GM21381 (cell line): ENCODE data around the gene DDX20.

ENCODE experiments used
- ATAC-seq: cut with Tn5 transposase; IDR thresholded peaks from one replicate; pipeline ENCODE4 v1.9.1; 2021; ENCODE audit warnings: mild to moderate bottlenecking, moderate library complexity; ENCODE audit not compliant: unreplicated experiment

The DDX20 gene, protein sequence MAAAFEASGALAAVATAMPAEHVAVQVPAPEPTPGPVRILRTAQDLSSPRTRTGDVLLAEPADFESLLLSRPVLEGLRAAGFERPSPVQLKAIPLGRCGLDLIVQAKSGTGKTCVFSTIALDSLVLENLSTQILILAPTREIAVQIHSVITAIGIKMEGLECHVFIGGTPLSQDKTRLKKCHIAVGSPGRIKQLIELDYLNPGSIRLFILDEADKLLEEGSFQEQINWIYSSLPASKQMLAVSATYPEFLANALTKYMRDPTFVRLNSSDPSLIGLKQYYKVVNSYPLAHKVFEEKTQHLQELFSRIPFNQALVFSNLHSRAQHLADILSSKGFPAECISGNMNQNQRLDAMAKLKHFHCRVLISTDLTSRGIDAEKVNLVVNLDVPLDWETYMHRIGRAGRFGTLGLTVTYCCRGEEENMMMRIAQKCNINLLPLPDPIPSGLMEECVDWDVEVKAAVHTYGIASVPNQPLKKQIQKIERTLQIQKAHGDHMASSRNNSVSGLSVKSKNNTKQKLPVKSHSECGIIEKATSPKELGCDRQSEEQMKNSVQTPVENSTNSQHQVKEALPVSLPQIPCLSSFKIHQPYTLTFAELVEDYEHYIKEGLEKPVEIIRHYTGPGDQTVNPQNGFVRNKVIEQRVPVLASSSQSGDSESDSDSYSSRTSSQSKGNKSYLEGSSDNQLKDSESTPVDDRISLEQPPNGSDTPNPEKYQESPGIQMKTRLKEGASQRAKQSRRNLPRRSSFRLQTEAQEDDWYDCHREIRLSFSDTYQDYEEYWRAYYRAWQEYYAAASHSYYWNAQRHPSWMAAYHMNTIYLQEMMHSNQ

DNA sequence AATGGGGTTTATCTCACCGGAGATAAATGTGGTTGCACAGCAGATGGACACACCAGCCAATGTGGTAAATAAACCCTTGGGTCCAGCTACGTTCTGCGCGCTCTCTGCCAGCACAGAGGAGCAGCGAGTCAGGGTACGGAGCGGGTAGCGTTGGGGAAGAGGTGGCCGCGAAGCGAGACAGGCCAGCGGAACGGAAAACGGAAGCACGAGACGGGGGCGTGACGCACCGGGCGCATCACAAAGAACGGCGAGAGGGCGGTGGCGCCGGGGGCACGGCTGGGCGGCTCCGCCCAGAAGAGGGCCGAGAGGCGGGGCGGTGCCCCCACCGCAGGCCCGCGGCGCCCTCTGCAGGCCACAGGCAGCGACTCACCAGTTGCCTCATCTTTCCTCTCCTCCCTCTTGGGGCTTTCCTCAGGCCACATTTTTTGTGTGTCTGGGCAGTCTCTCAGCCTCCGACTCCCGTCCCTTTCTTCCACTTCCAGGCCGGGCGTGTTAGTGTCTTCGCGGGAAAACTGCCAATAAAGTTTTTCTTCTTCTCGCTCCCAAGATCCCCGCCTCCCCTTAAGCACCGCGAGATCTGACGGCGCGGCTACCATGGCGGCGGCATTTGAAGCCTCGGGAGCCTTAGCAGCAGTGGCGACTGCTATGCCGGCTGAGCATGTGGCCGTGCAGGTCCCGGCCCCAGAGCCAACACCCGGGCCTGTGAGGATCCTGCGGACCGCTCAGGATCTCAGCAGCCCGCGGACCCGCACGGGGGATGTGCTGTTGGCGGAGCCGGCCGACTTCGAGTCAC is at the start of gene DDX20:
TSS of gene DDX20 (plus strand) at position 571 of the 793 bp plus-strand sequence. CDS start at position 595, 24 bp downstream.
- peak; percentile 92 for ATAC-seq

DNA sequence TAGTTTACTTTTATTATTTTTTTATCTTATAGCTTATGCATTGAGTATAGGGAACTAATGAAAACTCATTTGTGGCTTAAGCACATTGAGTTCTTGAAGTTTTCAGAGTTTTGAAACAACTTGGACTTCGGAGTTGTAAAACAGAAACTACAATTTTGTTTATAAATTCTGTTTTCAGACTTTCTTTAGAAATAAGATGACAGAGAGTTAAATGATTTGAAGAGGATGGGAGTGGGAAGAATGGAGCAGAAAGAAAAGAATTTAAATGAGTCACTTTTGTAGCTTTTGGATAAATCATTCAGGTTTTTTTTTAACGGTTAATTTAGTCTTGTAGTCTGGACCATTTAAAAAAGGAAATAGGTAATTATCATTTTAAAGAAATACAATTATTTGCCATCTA is 48.8 kb upstream of the DDX20 start:
- ATAC-seq: no peak

DNA sequence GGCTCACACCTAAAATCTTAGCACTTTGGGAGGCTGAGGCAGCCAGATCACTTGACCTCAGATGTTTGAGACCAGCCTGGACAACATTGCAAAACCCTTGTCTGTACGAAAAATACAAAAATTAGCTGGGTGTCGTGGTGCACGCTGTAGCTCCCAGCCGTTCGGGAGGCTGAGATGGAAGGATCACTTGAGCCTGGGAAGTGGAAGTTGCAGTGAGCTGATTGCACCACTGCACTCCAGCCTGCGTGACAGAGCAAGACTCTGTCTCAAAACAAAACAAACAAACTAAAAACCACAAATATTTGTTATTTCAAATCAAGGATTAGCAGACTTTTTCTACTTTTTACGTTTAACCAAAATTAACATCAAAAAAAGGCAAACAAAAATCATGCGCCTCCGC is 47.8 kb upstream of the DDX20 start:
- no peak for ATAC-seq

DNA sequence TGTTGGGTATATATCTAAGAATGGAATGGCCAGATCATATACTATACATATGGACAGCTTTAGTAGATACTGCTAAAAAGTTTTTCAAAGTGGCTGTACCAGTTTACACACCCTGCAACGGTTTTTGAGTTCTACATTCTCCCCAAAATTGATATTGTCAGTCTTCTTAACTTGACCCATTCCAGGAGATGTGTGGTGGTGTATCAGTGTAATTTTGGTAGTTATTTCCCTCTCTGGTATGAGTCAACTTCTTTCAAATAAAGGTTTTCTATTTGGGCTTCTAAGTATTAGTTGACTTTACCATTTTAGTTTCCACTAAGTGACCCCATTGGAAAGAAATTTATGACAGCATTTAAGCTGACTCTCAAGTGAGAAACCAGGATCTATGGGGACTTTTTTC is 45.7 kb upstream of the DDX20 start:
- ATAC-seq: no peak

DNA sequence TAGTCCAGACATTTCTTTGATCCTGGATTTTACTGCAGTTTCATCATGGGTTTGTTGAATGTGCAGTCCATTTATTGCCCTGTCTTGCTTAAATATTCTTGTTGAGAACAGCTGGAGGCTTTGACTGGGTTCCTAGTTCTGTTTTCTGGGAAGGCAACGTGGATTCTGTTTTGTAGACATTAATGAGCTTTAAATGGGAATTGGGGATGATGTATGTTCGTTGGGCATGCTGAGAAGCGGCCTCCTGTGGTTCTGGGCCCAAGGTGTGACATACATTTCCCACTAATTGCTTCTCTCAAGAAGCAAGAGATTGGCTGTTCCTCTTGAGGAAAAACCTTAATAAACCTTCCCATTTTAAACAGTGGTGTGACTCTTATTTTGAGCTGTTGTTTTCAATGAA is 39.4 kb upstream of the DDX20 start:
- ATAC-seq: no peak

DNA sequence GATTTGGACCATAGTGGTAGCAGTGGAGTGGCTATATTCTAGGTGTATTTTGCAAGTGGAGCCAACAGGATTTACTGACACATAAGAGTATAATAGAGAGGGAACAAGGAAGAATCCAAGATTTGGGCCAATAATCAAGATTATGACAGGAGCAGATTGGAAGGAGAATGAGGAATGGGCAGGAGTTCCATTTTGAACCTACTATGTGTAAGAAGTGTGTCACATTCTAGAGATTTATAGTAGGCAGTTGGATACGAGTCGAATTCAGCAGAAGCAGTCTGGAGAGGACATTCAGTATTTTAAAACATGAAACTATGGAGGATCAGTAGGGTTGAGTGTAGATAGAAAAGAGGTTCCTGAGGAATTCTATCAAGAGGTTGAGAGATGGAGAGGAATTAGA is 38.3 kb upstream of the DDX20 start:
- no peak for ATAC-seq

DNA sequence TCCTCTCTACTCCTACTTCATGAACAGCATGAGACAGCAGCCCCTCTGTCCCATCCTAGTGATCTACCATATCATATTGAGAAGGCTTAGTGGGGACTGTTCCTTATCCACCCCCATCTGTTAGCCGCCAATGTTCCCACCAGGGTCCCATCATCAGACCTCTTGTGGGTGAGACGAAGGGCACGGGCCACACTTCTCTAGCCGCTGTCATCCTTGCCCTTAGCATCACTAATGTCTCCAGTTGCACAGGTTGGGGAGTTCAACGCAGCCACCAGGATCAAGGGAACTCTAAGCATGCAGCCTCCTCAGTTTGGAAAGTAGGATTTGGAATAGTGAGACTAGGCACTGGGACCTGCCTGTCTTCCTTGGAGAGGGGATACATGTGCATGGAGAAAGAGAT is 36.6 kb upstream of the DDX20 start:
- no peak for ATAC-seq

DNA sequence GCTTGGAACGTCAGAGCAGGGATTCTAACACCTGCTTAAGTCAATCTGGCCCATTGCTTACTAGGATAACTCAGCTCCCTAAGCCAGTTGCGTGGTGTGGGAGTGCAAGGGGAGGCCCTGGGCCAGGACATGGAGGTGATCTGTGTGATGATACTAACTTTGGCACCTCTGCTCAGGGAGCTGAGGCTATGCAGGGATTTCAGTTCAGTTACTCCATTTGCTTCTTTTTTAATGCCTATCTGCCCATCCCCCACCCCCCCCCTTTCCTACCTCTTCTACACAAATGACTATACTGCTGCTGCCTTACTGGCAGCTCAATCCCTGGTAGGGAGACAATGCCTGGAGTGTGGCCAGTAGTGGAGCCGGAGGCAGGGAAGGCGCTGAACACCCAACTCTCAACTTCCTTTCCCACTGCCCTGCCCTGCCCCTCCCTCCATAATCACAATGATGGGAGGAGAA is 36.0 kb upstream of the DDX20 start:
- ATAC-seq: no peak

DNA sequence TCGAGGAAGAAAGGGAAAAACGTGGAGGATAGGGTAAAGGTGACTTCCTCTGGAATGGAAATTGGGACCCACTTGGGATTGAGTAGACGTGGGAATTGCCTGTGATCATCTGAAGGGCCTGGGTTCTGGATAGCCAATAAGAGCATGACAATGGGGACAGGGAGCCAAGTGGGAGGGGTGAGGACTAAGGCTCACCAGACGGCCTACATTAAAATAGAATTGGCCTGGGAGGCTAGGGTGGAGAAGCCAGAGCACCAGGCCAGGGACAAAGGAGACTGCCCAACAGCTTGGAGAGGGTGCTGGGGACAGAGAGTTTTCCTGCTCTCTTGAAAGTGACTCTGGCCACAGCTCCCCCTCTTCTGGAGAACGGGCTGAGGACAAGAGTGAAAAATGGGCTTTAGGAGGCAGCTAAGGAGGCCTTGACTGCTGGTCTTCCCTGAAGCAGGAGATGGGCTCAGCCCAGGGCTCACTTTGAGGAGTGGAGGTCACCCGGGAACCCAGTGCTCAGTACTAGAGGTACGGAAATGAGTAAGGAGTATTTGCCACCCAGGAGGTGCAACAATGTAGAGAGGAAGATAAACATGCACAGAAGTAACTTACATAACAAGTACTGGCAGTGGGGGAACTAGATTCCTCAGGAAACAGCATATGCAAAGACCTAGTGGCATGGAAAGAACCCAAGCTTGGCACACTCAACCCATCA is 35.3 kb upstream of the DDX20 start:
- no peak for ATAC-seq

DNA sequence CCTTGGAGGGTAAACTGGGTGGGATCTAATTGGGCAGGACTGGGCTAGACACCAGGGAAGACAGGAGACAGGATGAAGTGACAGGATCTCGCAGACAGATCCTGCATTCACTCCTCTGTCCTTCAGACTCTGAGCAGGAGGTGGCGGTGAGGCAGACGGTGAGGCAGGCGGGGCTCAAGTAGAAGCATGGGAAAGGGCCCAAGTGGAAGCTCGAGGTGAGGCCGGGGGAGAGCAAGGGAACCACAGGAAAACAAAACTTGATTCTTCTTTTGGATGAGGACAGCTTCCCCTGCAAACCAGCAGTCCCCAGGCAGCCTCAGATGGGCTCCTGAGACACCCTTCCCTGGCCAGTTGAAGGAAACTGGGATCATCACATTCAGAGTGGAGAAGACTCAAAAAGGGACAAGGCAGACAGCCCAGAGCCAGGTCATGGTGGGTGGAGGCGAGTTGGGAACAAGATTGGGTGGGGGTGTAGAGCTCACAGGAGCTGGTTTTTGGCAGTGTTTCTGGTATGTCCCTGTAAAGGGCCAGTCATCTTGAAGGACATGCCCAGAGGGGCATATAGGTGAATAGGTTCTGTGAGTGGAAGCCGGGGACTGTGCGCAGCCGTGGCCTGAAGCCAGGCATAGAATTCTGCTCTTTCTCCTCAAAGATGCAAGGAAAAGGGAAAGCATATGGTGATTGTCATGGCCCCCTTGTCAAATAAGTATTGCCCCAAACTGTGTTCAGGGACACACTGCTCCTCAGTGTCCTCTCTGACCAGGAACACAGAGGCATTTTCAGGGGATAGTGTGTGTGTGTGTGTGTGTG is 34.5 kb upstream of the DDX20 start:
- no peak for ATAC-seq

DNA sequence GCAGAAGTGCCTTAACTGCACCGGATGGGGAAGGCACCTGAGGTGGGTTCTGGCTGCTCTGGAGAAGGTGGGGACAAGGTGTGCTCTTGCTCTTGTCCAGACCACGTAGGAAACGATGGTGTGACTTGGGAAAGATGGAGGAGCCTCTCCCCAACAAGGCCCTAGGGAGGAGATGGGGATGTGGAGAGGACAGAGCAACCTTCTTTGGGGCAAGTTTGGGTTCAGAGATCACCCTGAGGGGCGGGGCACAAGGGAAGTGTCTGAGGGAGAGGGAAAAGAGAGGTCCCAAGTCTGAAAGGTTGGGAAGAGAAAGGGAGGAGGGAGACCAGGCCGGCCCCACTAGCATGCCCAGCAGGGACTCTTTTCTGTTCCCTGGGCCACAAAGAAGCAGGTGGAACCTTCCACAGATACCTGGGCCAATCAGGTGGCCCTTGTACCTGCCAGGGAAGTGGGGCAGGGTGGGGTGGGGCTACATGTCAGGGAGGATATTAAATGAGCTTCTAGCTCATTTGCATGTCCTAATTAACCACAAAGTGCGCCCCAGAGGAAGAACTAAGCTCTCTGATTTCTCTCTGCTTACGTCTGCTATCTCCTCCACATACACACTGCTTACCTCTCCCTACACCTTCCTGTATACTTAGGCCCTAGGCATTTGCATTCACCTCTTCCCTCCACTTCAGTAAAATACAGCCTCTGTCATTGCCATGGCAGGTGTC is 32.5 kb upstream of the DDX20 start:
- no peak for ATAC-seq

DNA sequence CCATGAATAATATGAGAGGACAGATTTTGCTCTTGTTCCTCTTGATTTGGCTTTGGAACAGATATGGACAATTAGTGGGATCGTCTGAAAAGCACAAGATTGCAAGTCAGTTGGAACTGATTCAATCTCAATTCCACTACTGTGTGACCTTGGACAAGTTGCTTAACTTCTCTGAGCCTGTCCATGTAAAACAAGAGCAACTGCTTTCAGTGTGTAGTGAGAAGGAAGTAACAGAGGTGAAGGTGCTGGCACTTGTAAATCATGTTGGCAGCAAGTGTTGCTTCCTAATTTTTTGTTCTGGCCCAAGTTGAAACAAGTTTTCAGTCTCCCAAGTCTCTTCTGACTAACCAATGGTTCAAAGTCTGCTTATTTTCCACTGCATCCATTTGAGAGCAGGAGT is 31.8 kb upstream of the DDX20 start:
- ATAC-seq: no peak

DNA sequence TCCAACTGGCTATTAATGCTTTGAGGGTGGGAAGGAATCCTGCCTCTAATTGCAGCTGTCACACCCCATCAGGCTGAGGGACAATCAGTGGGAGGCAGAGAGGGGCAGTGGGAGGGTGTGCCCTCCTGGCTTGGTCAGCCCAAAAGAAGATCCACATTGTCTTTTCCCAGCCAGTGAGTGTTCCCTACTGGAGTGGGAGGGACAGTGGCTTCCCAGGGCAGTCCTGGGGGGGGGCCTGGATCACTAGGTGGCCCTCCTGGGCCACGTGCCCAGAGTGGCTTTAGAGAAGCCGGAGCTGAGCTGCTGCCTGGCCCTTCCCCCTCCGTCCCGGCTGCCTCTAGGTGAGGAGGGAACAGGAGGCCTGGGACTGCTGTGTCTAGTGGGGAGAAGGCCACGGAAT is 30.5 kb upstream of the DDX20 start:
- ATAC-seq: no peak

DNA sequence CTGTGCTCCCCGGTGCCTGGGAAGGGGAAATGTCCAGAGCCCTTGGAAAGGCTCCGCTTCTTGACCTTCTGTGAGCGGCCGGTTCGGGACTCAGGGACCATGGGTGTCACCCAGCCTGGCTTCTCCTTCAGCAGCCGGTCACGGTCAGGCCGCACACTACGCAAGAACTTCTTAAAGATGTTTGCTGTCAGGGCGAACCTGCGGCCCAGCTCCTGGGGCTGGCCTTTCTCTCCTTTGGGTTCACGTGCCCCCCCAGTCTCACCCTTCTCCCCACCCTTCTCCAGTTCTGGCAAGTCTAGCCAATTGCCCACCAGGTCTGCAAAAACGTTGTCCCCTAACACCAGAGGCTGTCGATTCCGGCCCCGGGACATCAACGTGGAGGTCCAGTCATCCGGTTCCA is 28.6 kb upstream of the DDX20 start:
- no peak for ATAC-seq

DNA sequence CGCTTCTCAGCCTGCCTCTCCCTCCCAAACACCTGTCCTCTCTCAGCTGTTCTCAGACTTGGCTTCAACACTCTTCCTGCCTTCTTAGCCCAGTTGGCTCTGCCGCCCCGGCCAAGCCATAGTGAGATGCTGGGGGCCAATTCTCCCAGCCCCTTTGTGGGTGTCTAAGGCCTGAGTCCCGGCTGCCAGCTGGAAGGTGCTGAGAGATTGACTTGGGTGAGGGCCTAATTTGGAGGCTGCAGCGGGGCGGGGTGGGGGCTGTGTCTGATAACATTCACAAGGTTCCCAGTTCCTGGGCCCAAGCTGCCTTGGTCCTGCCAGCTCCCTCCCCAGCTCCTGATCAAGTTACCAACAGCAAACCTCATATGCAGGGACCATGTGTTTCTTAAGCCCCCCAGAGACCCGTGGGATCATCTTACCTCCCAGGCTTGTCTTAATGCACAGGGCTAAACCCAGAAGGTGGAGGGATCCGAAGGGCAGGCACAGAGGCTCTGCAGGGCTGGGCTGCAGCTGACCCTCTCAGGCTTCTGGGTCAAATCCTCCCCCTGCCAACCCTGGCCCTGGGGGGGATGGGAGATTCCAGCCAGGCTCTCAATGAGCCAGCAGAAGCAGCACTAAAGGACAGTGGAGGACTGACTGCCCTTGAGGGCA is 26.3 kb upstream of the DDX20 start:
- no peak for ATAC-seq

DNA sequence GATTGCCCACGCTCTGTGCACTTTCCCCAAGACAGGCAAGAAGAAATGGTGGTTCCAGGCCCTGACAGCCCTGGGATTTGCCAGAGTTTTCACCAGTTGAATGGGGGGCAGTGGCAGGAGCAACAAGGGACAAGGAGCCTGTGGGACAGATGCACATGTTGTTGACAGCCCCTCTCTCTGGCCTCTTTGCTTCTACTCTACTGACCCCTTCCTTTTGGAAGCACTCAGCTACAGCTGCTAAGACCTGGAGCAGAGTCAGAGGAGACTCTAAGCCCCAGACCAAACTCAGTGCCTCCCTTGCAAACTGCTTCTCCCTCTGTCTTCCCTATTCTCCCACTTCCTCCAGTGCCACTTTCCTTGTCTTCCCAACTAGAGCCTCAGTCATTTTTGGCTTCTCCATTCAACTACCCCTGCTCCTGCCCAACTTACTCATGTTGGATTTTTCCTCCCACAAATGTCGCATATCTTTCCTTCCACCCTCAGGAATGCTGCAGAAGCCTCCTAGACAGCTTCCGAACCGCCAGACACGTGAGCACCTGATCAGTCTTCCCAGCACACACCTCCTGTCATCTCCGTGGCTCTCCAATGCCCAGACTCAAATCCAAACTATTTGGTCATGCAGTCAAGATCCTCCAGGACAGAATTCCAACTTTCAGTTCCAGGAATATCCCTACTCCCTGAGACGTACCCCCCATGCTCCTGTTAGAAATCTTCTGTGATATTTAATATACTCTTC is 25.6 kb upstream of the DDX20 start:
- ATAC-seq: no peak

DNA sequence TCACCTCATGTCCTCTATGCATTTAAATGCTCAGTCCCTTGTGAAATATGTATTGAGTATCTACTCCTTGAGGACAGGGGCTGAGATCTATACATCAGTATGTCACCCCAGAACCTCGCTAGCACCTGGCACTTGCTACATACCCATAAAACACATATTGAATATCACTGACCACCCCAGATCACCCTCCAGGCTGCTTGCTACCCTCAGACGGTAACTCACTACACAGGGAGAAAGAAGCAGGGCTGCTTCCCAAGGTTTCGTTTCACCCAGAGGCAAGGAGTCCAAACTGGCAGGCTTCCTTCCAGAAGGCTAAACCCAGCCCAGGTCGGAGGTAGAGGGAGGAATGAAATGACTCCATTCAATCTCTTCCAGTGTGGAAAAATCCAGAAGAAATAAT is 25.0 kb upstream of the DDX20 start:
- no peak for ATAC-seq

DNA sequence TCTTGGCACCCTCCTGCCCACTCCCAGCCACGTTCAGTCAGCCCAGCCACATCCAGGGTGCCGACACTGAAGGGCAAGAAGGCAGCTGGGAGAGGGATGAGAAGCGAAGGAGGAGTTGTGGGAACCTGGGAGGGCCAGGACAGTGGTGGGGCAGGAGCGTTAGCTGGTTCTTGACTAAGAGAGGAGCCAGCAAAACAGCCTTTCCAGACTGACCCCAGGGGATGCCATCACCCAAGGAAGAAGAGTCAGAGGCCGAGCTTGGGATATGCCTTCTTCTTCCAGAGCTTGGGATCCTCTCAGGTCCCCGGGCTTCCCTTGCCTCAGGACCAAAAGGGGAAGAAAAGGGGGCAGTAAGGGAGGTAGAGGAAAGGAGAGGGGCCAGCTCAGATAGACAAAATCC is 23.7 kb upstream of the DDX20 start:
- no peak for ATAC-seq
